Measurements from ENCODE around the gene TRIM63. TPM values are rescaled to one million over a fixed set of nuclear protein-coding genes. Genes with fewer than 3 reads are reported as not detected.

The TRIM63 gene
- total RNA-seq, 1 experiment from 2014 or later, result not detected

GRCh38 chr1:26097696-26098095 is 30.3 kb upstream of the TRIM63 start:
- DNase-seq, result peak in 1 of 2 experiments; percentile 82
- H4K20me1 ChIP-seq (ENCODE audit: insufficient read depth), result no peaks in the 10 kb centered on the region
- CTCF ChIA-PET, result no interaction called here
- H3F3A ChIP-seq (ENCODE audit: insufficient read depth, low read depth), result peaks cover 17% of the 10 kb centered on the region; the same call in 1 of the 2 replicates
- TF ChIP-seq EZH2 (IDR thresholded peaks at IDR 0.05; ENCODE audit: low read depth) (no peak), CTCF (conservative IDR thresholded peaks at IDR 0.05) (no peak)
- POLR2A ChIA-PET (ENCODE audit: unreplicated experiment), result interaction anchor here (0.7 kb wide), 1 partner anchor 140 kb away, joined by 7 read pairs; no protein-coding TSS in a partner anchor
- H3K4me1 ChIP-seq (replicated peaks; ENCODE audit: insufficient read depth), result peaks cover 15% of the 10 kb centered on the region
- no peak overlapping the region for H2AFZ ChIP-seq
- peak overlapping the region; percentile 44 for H3K4me2 ChIP-seq
- H3K27me3 ChIP-seq (ENCODE audit: insufficient read depth, low read depth), result no peaks in the 10 kb centered on the region
- no TSS peak for BruUV-seq (replicated peaks)
- H3K9me3 ChIP-seq (ENCODE audit: insufficient read depth, low read depth), result no peaks in the 10 kb centered on the region
- H3K27ac ChIP-seq, result 0 out of 2 replicates have a peak overlapping the region, but pooled peaks have one; percentile 23
- intact Hi-C loops (cut with micrococcal nuclease; ENCODE audit: unreplicated experiment), result no loop called here
- no peaks in the 10 kb centered on the region for H3K9me2 ChIP-seq (ENCODE audit: insufficient read depth)
- no peaks in the 10 kb centered on the region for H3K36me3 ChIP-seq (ENCODE audit: low read depth)
- no peak overlapping the region for H3K4me3 ChIP-seq
- no peaks in the 10 kb centered on the region for H3K79me2 ChIP-seq (ENCODE audit: low read depth)

DNA sequence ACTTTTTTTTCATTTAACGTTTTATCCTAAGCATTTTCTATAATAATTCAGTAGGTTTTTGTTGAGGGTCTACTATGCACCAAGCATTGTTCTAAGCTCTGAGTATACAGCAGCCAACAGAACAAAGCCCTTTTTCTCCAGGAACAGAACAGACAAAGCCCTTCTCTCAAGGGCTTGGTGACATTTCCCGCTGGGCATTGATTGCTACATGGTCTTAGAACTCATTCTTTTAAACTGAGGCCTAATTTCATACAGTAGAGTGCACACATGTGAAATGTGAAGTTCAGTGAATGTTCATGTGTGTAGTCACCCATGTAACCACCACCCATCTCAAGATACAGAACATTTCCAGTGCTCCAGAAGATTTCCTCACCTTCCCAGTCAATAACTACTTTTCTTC is 29.0 kb upstream of the TRIM63 start:
- H3K79me2 ChIP-seq (ENCODE audit: low read depth), result no peaks in the 10 kb centered on the region
- CTCF ChIA-PET, result no interaction called here
- POLR2A ChIA-PET (ENCODE audit: unreplicated experiment), result no interaction called here
- H3F3A ChIP-seq (ENCODE audit: insufficient read depth, low read depth), result peaks cover 17% of the 10 kb centered on the region; the same call in 1 of the 2 replicates
- no TSS peak for BruUV-seq (replicated peaks)
- H3K27me3 ChIP-seq (ENCODE audit: insufficient read depth, low read depth), result no peaks in the 10 kb centered on the region
- H4K20me1 ChIP-seq (ENCODE audit: insufficient read depth), result no peaks in the 10 kb centered on the region
- no peaks in the 10 kb centered on the region for H3K9me2 ChIP-seq (ENCODE audit: insufficient read depth)
- no peak overlapping the region for H2AFZ ChIP-seq
- no peaks in the 10 kb centered on the region for H3K9me3 ChIP-seq (ENCODE audit: insufficient read depth, low read depth)
- H3K27ac ChIP-seq, result no peak overlapping the region
- H3K4me1 ChIP-seq (replicated peaks; ENCODE audit: insufficient read depth), result peaks cover 15% of the 10 kb centered on the region
- no peak for DNase-seq
- no peaks in the 10 kb centered on the region for H3K36me3 ChIP-seq (ENCODE audit: low read depth)
- H3K4me2 ChIP-seq, result no peak overlapping the region
- no peak for TF ChIP-seq EZH2 (IDR thresholded peaks at IDR 0.05; ENCODE audit: low read depth)
- no peak for TF ChIP-seq CTCF (conservative IDR thresholded peaks at IDR 0.05)
- no peak overlapping the region for H3K4me3 ChIP-seq
- intact Hi-C loops (cut with micrococcal nuclease; ENCODE audit: unreplicated experiment), result no loop called here

DNA sequence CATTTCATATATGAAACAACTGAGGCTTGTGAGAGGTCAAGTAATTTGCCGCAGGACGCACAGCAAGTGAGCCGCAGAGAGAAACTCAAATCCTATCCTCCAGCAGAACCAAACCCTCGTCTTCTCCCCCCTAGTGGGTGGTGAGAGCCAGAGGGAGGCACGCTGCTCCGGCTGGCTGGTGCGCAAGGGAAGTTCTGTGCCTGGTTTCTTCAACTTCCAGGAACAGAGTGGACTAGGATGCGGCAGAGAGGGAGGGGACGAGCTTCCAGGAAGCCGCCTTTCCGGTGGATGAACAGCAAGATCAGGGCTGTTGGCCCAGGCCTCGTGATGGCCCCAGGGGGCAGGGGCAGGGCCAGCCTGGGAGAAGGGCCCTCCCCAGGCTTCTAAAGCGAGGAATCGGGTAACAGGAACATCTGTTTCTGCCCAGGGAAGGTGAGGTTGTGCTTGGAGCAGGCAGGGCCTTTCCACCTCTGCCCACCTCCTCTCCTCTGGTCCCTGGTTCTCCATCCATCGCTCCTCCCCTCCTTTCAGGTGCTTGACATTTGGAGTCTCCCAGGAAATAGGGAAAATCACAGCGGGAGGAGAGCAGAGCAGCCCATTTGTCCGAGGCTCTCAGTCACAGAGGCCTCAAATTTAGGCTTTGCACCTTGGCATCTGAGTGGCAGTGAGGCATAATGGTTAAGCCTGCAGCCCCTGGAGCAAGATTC is 27.4 kb upstream of the TRIM63 start:
- H3K4me2 ChIP-seq, result no peak overlapping the region
- H4K20me1 ChIP-seq (ENCODE audit: insufficient read depth), result no peaks in the 10 kb centered on the region
- DNase-seq, result no peak
- no peak overlapping the region for H2AFZ ChIP-seq
- H3K79me2 ChIP-seq (ENCODE audit: low read depth), result no peaks in the 10 kb centered on the region
- peaks cover 17% of the 10 kb centered on the region; the same call in 1 of the 2 replicates for H3F3A ChIP-seq (ENCODE audit: insufficient read depth, low read depth)
- no peaks in the 10 kb centered on the region for H3K36me3 ChIP-seq (ENCODE audit: low read depth)
- CTCF ChIA-PET, result no interaction called here
- POLR2A ChIA-PET (ENCODE audit: unreplicated experiment), result no interaction called here
- peaks cover 15% of the 10 kb centered on the region for H3K4me1 ChIP-seq (replicated peaks; ENCODE audit: insufficient read depth)
- H3K27me3 ChIP-seq (ENCODE audit: insufficient read depth, low read depth), result no peaks in the 10 kb centered on the region
- no peak overlapping the region for H3K4me3 ChIP-seq
- TF ChIP-seq CTCF (conservative IDR thresholded peaks at IDR 0.05) (no peak), EZH2 (IDR thresholded peaks at IDR 0.05; ENCODE audit: low read depth) (no peak)
- H3K9me3 ChIP-seq (ENCODE audit: insufficient read depth, low read depth), result no peaks in the 10 kb centered on the region
- no peak overlapping the region for H3K27ac ChIP-seq
- intact Hi-C loops (cut with micrococcal nuclease; ENCODE audit: unreplicated experiment), result no loop called here
- no peaks in the 10 kb centered on the region for H3K9me2 ChIP-seq (ENCODE audit: insufficient read depth)
- BruUV-seq (replicated peaks), result no TSS peak

All from PC-9 (cell line).